Lower leg skin (tissue), 3 donors: ENCODE results near the gene PRR30.

Experiments used
- POLR2A ChIP-seq, 2 donors: fragments of 450-650 bp; IDR thresholded peaks; one replicate each; pipeline ENCODE4 v1.6.1; 2016 to 2017; ENCODE audit warnings: antibody characterized with exemption in 2 of 2, mild to moderate bottlenecking in 1 of 2, moderate library complexity in 1 of 2
- TF ChIP-seq, protein P1 (sequence below), 3 donors: fragments of 450-650 bp; IDR thresholded peaks; one replicate each; pipeline ENCODE4 v1.5.1; 2016; ENCODE audit warnings: antibody characterized with exemption in 3 of 3, mild to moderate bottlenecking in 3 of 3, moderate library complexity in 2 of 3

DNA sequence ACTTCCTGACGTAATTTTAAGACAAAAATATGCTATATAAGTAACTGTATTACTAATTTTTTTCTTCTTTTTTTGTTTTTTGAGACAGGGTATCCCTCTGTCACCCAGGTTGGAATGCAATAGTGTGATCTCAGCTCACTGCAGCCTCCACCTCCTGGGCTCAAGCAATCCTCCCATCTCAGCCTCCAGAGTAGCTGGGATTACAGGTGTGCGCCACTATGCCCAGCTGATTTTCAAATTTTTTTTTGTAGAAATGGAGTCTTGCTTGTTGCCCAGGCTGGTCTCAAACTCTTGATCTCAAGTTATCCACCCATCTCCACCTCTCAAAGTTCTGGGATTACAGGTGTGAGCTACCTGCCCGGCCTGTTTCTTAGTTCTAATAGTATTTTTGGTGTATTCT, 39.3 kb upstream of the PRR30 start:
- TF ChIP-seq, protein P1, sequence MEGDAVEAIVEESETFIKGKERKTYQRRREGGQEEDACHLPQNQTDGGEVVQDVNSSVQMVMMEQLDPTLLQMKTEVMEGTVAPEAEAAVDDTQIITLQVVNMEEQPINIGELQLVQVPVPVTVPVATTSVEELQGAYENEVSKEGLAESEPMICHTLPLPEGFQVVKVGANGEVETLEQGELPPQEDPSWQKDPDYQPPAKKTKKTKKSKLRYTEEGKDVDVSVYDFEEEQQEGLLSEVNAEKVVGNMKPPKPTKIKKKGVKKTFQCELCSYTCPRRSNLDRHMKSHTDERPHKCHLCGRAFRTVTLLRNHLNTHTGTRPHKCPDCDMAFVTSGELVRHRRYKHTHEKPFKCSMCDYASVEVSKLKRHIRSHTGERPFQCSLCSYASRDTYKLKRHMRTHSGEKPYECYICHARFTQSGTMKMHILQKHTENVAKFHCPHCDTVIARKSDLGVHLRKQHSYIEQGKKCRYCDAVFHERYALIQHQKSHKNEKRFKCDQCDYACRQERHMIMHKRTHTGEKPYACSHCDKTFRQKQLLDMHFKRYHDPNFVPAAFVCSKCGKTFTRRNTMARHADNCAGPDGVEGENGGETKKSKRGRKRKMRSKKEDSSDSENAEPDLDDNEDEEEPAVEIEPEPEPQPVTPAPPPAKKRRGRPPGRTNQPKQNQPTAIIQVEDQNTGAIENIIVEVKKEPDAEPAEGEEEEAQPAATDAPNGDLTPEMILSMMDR (IDR thresholded peaks at IDR 0.05): no peak
- TF ChIP-seq POLR2A (IDR thresholded peaks at IDR 0.05): no peak
